Neural cell (in vitro differentiated cells): ENCODE data around the gene TOP3A. TPM values are rescaled to one million over a fixed set of nuclear protein-coding genes. Genes with fewer than 3 reads are reported as not detected.

Experiments
- H2AFZ ChIP-seq: fragments of 200-600, 300-800 bp; sonication (generic), shearing (Covaris generic); 2 replicates; pipeline ENCODE4 v1.6.0; 2014; ENCODE audit warnings: low read depth, mild to moderate bottlenecking, antibody characterized with exemption, low read length, moderate library complexity
- H3F3A ChIP-seq: fragments of 200-600 bp; shearing (Covaris generic); 2 replicates; pipeline ENCODE4 v1.6.1; 2016; ENCODE audit warnings: mild to moderate bottlenecking, moderate library complexity, mixed read lengths, antibody characterized with exemption, low read length; ENCODE audit not compliant: insufficient read depth, poor library complexity, severe bottlenecking
- H3K27ac ChIP-seq: fragments of 200-600, 300-800 bp; sonication (generic), shearing (Covaris generic); 2 replicates; pipeline ENCODE4 v1.5.1; 2014; ENCODE audit warnings: mild to moderate bottlenecking, low read length, moderate library complexity
- H3K27me3 ChIP-seq: fragments of 300-800, 200-600 bp; sonication (generic), shearing (Covaris generic); 2 replicates; pipeline ENCODE4 v1.6.0; 2014; ENCODE audit warnings: mild to moderate bottlenecking, low read depth, low read length, moderate library complexity; ENCODE audit not compliant: insufficient read depth
- H3K36me3 ChIP-seq: fragments of 300-800, 200-600 bp; sonication (generic), shearing (Covaris generic); 2 replicates; pipeline ENCODE4 v1.5.1; 2014; ENCODE audit warnings: mild to moderate bottlenecking, antibody characterized with exemption, low read length, moderate library complexity; ENCODE audit not compliant: insufficient read depth
- H3K4me2 ChIP-seq: fragments of 300-800, 200-600 bp; sonication (generic), shearing (Covaris generic); 2 replicates; pipeline ENCODE4 v1.6.0; 2014; ENCODE audit warnings: mild to moderate bottlenecking, low read length
- H3K4me3 ChIP-seq: fragments of 300-800, 200-600 bp; sonication (generic), shearing (Covaris generic); 2 replicates; pipeline ENCODE4 v1.5.1; 2014; ENCODE audit warnings: mild to moderate bottlenecking, low read length, moderate library complexity
- H3K79me2 ChIP-seq: fragments of 200-600 bp; shearing (Covaris generic); replicated peaks from 2 replicates; pipeline ENCODE4 v1.6.0; 2014; ENCODE audit warnings: mild to moderate bottlenecking, low read length, moderate library complexity; ENCODE audit not compliant: insufficient read depth
- H3K9ac ChIP-seq: fragments of 300-800, 200-600 bp; sonication (generic), shearing (Covaris generic); 2 replicates; pipeline ENCODE4 v1.6.1; 2016; ENCODE audit warnings: mild to moderate bottlenecking, low read length, mixed read lengths
- H3K9me2 ChIP-seq: fragments of 200-600 bp; shearing (Covaris generic); 2 replicates; pipeline ENCODE4 v1.6.1; 2016; ENCODE audit warnings: mild to moderate bottlenecking, low read length, mixed read lengths; ENCODE audit not compliant: insufficient read depth
- H3K9me3 ChIP-seq: fragments of 200-600, 300-800 bp; sonication (generic), shearing (Covaris generic); 2 replicates; pipeline ENCODE4 v1.6.1; 2016; ENCODE audit warnings: mild to moderate bottlenecking, mixed run types, low read length, moderate library complexity, mixed read lengths
- H4K20me1 ChIP-seq: fragments of 200-600 bp; shearing (Covaris generic); 2 replicates; pipeline ENCODE4 v1.6.1; 2016; ENCODE audit warnings: mild to moderate bottlenecking, mixed run types; ENCODE audit not compliant: insufficient read depth
- CTCF ChIP-seq: fragments of 450-650 bp; IDR thresholded peaks from 2 replicates; pipeline ENCODE4 v1.5.1; 2014; ENCODE audit warnings: antibody characterized with exemption, mild to moderate bottlenecking, moderate library complexity; ENCODE audit not compliant: poor library complexity, severe bottlenecking
- EP300 ChIP-seq: fragments of 450-650 bp; conservative IDR thresholded peaks from 2 replicates; pipeline ENCODE4 v1.6.1; 2014; ENCODE audit warnings: antibody characterized with exemption, mild to moderate bottlenecking, moderate library complexity; ENCODE audit not compliant: poor library complexity, severe bottlenecking
- EZH2 ChIP-seq: fragments of 200-600, 300-800 bp; shearing (Covaris generic), sonication (generic); IDR thresholded peaks from 2 replicates; pipeline ENCODE4 v1.6.1; 2014; ENCODE audit warnings: antibody characterized with exemption, low read length, borderline replicate concordance, mild to moderate bottlenecking; ENCODE audit not compliant: insufficient read depth, poor library complexity, severe bottlenecking
- MXI1 ChIP-seq: fragments of 450-650 bp; conservative IDR thresholded peaks from 2 replicates; pipeline ENCODE4 v1.6.1; 2014; ENCODE audit warnings: antibody characterized with exemption, mild to moderate bottlenecking; ENCODE audit not compliant: poor library complexity, severe bottlenecking
- POLR2AphosphoS5 ChIP-seq: IDR thresholded peaks from 2 replicates; pipeline ENCODE4 v1.6.1; 2012
- REST ChIP-seq: IDR thresholded peaks from 2 replicates; pipeline ENCODE4 v1.6.1; 2012; ENCODE audit warnings: borderline replicate concordance
- SMC3 ChIP-seq: fragments of 450-650 bp; conservative IDR thresholded peaks from 2 replicates; pipeline ENCODE4 v1.6.1; 2014; ENCODE audit warnings: antibody characterized with exemption, mild to moderate bottlenecking, moderate library complexity; ENCODE audit not compliant: poor library complexity
- TAF1 ChIP-seq: IDR thresholded peaks from 2 replicates; pipeline ENCODE4 v1.6.1; 2012; ENCODE audit warnings: low read depth
- polyA plus RNA-seq: library from polyadenylated mRNA; depleted of rRNA; stranded (reverse); fragments of >200 nt; gene quantifications from 2 replicates; pipeline ENCODE4 v1.2.3, GENCODE V29; 2014

TOP3A gene
- polyA plus RNA-seq, 1 donor from 2014 or later = 31.9 TPM

- peak overlapping the region; percentile 86 for H3K9ac ChIP-seq
Measured at GRCh38 chr17:18262111-18262510, 52.7 kb downstream of the TOP3A start.

GRCh38 chr17:18261659-18262058 is 53.1 kb downstream of the TOP3A start:
- H3K27me3 ChIP-seq = no peaks in the 10 kb centered on the region
- H3K4me2 ChIP-seq = peak overlapping the region; percentile 66
- H3K27ac ChIP-seq = no peak overlapping the region
- peaks cover 31% of the 10 kb centered on the region for H3K79me2 ChIP-seq
- H3F3A ChIP-seq = no peaks in the 10 kb centered on the region
- H3K4me3 ChIP-seq = peak overlapping the region; percentile 91
- no peak for TF ChIP-seq REST
- TF ChIP-seq TAF1 = no peak
- no peak for TF ChIP-seq EZH2
- TF ChIP-seq MXI1 = no peak
- no peaks in the 10 kb centered on the region for H3K9me3 ChIP-seq
- H2AFZ ChIP-seq = no peak overlapping the region
- H4K20me1 ChIP-seq = no peaks in the 10 kb centered on the region
- H3K36me3 ChIP-seq = no peaks in the 10 kb centered on the region
- no peaks in the 10 kb centered on the region for H3K9me2 ChIP-seq
- H3K9ac ChIP-seq = peak overlapping the region; percentile 86

More at GRCh38 chr17:18262111-18262510, 52.7 kb downstream of the TOP3A start:
- H3K9me2 ChIP-seq = no peaks in the 10 kb centered on the region
- H3K4me2 ChIP-seq = no peak overlapping the region
- H3F3A ChIP-seq = no peaks in the 10 kb centered on the region
- no peaks in the 10 kb centered on the region for H4K20me1 ChIP-seq
- H3K79me2 ChIP-seq = peaks cover 28% of the 10 kb centered on the region
- no peaks in the 10 kb centered on the region for H3K27me3 ChIP-seq
- H3K9me3 ChIP-seq = no peaks in the 10 kb centered on the region
- no peaks in the 10 kb centered on the region for H3K36me3 ChIP-seq
- TF ChIP-seq TAF1 = no peak
- TF ChIP-seq POLR2AphosphoS5 = no peak
- TF ChIP-seq EZH2 = no peak
- TF ChIP-seq CTCF = no peak
- TF ChIP-seq SMC3 = no peak
- TF ChIP-seq MXI1 = no peak
- H3K27ac ChIP-seq = no peak overlapping the region
- H3K4me3 ChIP-seq = peak overlapping the region; percentile 91
- H2AFZ ChIP-seq = no peak overlapping the region

- peak overlapping the region; percentile 66 for H3K4me2 ChIP-seq
- peak overlapping the region; percentile 91 for H3K4me3 ChIP-seq
- peak overlapping the region; percentile 86 for H3K9ac ChIP-seq
- H3K27ac ChIP-seq = peak overlapping the region; percentile 87
- H3K9me3 ChIP-seq = no peaks in the 10 kb centered on the region
- H3K36me3 ChIP-seq = no peaks in the 10 kb centered on the region
- H3K9me2 ChIP-seq = no peaks in the 10 kb centered on the region
- H3K27me3 ChIP-seq = no peaks in the 10 kb centered on the region
- H3F3A ChIP-seq = no peaks in the 10 kb centered on the region
- peaks cover 31% of the 10 kb centered on the region for H3K79me2 ChIP-seq
- peak overlapping the region; percentile 81 for H2AFZ ChIP-seq
- no peaks in the 10 kb centered on the region for H4K20me1 ChIP-seq
- TF ChIP-seq TAF1 (no peak), EP300 (no peak)
Measured at GRCh38 chr17:18261146-18261515, 53.7 kb downstream of the TOP3A start.
